LHCN-M2 (cell line): Measurements from ENCODE around the gene NFATC1. TPM values are rescaled to one million over a fixed set of nuclear protein-coding genes. Genes with fewer than 3 reads are reported as not detected.
A peak's percentile ranks its signal among the peaks of the same experiment; 100 is the strongest.

ENCODE experiments used
- DNase-seq: peaks from one replicate; pipeline ENCODE4 v3.0.0-alpha.2; 2012; ENCODE audit warnings: low read depth
- polyA plus RNA-seq: library from polyadenylated mRNA; unstranded; fragments of >200 nt; gene quantifications from one replicate; pipeline ENCODE4 v1.2.1, GENCODE V29; 2012; ENCODE audit warnings: missing spikeins
- total RNA-seq: library from RNA; depleted of rRNA; stranded (reverse); fragments of >200 nt; gene quantifications from 2 replicates; pipeline ENCODE4 v1.2.3, GENCODE V29; 2014; rRNA removed

NFATC1 gene
- 3.9 and 4.5 TPM in 2 replicates for total RNA-seq
- polyA plus RNA-seq, result 6.7 TPM

GRCh38 chr18:79395761-79396404, at the start of gene NFATC1:
NFATC1 (plus strand) TSS chr18:79395930; CDS start chr18:79396225, 295 bp downstream.
- peak; percentile 42 for DNase-seq

- DNase-seq, result no peak
These were observed 49.7 kb upstream of the NFATC1 start for GRCh38 chr18:79345981-79346380.

GRCh38 chr18:79348066-79348465, 47.7 kb upstream of the NFATC1 start:
- DNase-seq, result no peak

- DNase-seq, result no peak
These were observed 43.3 kb upstream of the NFATC1 start for GRCh38 chr18:79352432-79352831.

- no peak for DNase-seq
These were observed 42.5 kb upstream of the NFATC1 start for GRCh38 chr18:79353267-79353666.

- no peak for DNase-seq
These were observed 41.4 kb upstream of the NFATC1 start for GRCh38 chr18:79354350-79354749.

- DNase-seq, result no peak
These were observed 40.0 kb upstream of the NFATC1 start for GRCh38 chr18:79355433-79356335.

- DNase-seq, result no peak
These were observed 39.3 kb upstream of the NFATC1 start for GRCh38 chr18:79356435-79356834.

- no peak for DNase-seq
These were observed 34.8 kb upstream of the NFATC1 start for GRCh38 chr18:79360933-79361332.

GRCh38 chr18:79361766-79362522, 33.8 kb upstream of the NFATC1 start:
- DNase-seq, result peak; percentile 62

GRCh38 chr18:79365701-79366100, 30.0 kb upstream of the NFATC1 start:
- no peak for DNase-seq

- no peak for DNase-seq
These were observed 29.3 kb upstream of the NFATC1 start for GRCh38 chr18:79366177-79367094.

- no peak for DNase-seq
These were observed 28.2 kb upstream of the NFATC1 start for GRCh38 chr18:79367480-79367879.

- no peak for DNase-seq
These were observed 27.7 kb upstream of the NFATC1 start for GRCh38 chr18:79367989-79368388.

GRCh38 chr18:79368681-79369080, 27.0 kb upstream of the NFATC1 start:
- no peak for DNase-seq

GRCh38 chr18:79371561-79372121, 24.1 kb upstream of the NFATC1 start:
- DNase-seq, result no peak

GRCh38 chr18:79372461-79372860, 23.3 kb upstream of the NFATC1 start:
- no peak for DNase-seq

GRCh38 chr18:79372991-79373390, 22.7 kb upstream of the NFATC1 start:
- DNase-seq, result no peak

GRCh38 chr18:79373736-79374135, 22.0 kb upstream of the NFATC1 start:
- no peak for DNase-seq

GRCh38 chr18:79374408-79375171, 21.1 kb upstream of the NFATC1 start:
- no peak for DNase-seq
